Memory B cell (primary cell): ENCODE data around the gene RWDD4.
A peak's percentile ranks its signal among the peaks of the same experiment; 100 is the strongest.

Experiments used
- ATAC-seq: fragments of 150-1000 bp; cut with Tn5 transposase; 2 replicates; pipeline ENCODE4 v1.10.0; 2021; ENCODE audit warnings: low read depth, mild to moderate bottlenecking, moderate library complexity
- DNase-seq, 2 donors: peaks; one replicate each; pipeline ENCODE4 v3.0.0; 2022; ENCODE audit warnings: low spot score in 2 of 2
- H3K27ac Mint-ChIP-seq: one replicate; pipeline ENCODE4 v1.8.0; 2022; ENCODE audit warnings: mild to moderate bottlenecking, moderate library complexity, mixed read lengths
- H3K27me3 Mint-ChIP-seq: one replicate; pipeline ENCODE4 v1.8.0; 2022; ENCODE audit warnings: mixed read lengths
- H3K36me3 Mint-ChIP-seq: one replicate; pipeline ENCODE4 v1.8.0; 2022; ENCODE audit warnings: mild to moderate bottlenecking, mixed read lengths
- H3K4me1 Mint-ChIP-seq: one replicate; pipeline ENCODE4 v1.8.0; 2022; ENCODE audit warnings: mixed read lengths
- H3K4me3 Mint-ChIP-seq: one replicate; pipeline ENCODE4 v1.8.0; 2022; ENCODE audit warnings: mild to moderate bottlenecking, moderate library complexity, mixed read lengths
- H3K9me3 Mint-ChIP-seq: one replicate; pipeline ENCODE4 v1.8.0; 2022; ENCODE audit warnings: mixed read lengths

RWDD4 gene

GRCh38 chr4:183602557-183603027 lies 56.4 kb downstream of the RWDD4 start:
- ATAC-seq (no peak), DNase-seq (no peak)
- H3K4me3 Mint-ChIP-seq, result no peak overlapping the region
- peaks cover 3% of the 10 kb centered on the region for H3K9me3 Mint-ChIP-seq
- H3K36me3 Mint-ChIP-seq, result no peaks in the 10 kb centered on the region
- no peak overlapping the region for H3K27ac Mint-ChIP-seq
- peaks cover 2% of the 10 kb centered on the region for H3K27me3 Mint-ChIP-seq
- peaks cover 2% of the 10 kb centered on the region for H3K4me1 Mint-ChIP-seq

- H3K9me3 Mint-ChIP-seq, result peaks cover 3% of the 10 kb centered on the region
- no peak overlapping the region for H3K4me3 Mint-ChIP-seq
- H3K36me3 Mint-ChIP-seq, result no peaks in the 10 kb centered on the region
- no peak for ATAC-seq
- no peak overlapping the region for H3K27ac Mint-ChIP-seq
- no peak for DNase-seq
- H3K4me1 Mint-ChIP-seq, result peaks cover 2% of the 10 kb centered on the region
- H3K27me3 Mint-ChIP-seq, result no peaks in the 10 kb centered on the region
Observed at GRCh38 chr4:183601381-183601780, 57.6 kb downstream of the RWDD4 start.

- H3K27ac Mint-ChIP-seq, result no peak overlapping the region
- H3K4me1 Mint-ChIP-seq, result peaks cover 2% of the 10 kb centered on the region
- DNase-seq, result no peak
- no peak for ATAC-seq
- H3K4me3 Mint-ChIP-seq, result no peak overlapping the region
- peaks cover 3% of the 10 kb centered on the region for H3K9me3 Mint-ChIP-seq
- no peaks in the 10 kb centered on the region for H3K27me3 Mint-ChIP-seq
- no peaks in the 10 kb centered on the region for H3K36me3 Mint-ChIP-seq
Observed at GRCh38 chr4:183600189-183600685, 58.7 kb downstream of the RWDD4 start.

GRCh38 chr4:183599690-183600089 lies 59.3 kb downstream of the RWDD4 start:
- Mint-ChIP-seq H3K27me3 (no peaks in the 10 kb centered on the region), H3K4me1 (peaks cover 2% of the 10 kb centered on the region), H3K4me3 (no peak overlapping the region), H3K27ac (no peak overlapping the region), H3K36me3 (no peaks in the 10 kb centered on the region), H3K9me3 (peaks cover 3% of the 10 kb centered on the region)
- DNase-seq, result no peak
- ATAC-seq, result peak; percentile 37

GRCh38 chr4:183599284-183599683 lies 59.7 kb downstream of the RWDD4 start:
- H3K4me1 Mint-ChIP-seq, result peaks cover 2% of the 10 kb centered on the region
- no peak for DNase-seq
- H3K9me3 Mint-ChIP-seq, result peaks cover 3% of the 10 kb centered on the region
- ATAC-seq, result no peak
- H3K4me3 Mint-ChIP-seq, result no peak overlapping the region
- H3K27ac Mint-ChIP-seq, result no peak overlapping the region
- no peaks in the 10 kb centered on the region for H3K36me3 Mint-ChIP-seq
- H3K27me3 Mint-ChIP-seq, result no peaks in the 10 kb centered on the region

- H3K4me3 Mint-ChIP-seq, result no peak overlapping the region
- no peaks in the 10 kb centered on the region for H3K36me3 Mint-ChIP-seq
- no peak overlapping the region for H3K27ac Mint-ChIP-seq
- H3K9me3 Mint-ChIP-seq, result peaks cover 3% of the 10 kb centered on the region
- DNase-seq (no peak), ATAC-seq (no peak)
- peaks cover 2% of the 10 kb centered on the region for H3K4me1 Mint-ChIP-seq
- peaks cover 3% of the 10 kb centered on the region for H3K27me3 Mint-ChIP-seq
Observed at GRCh38 chr4:183596067-183596757, 62.8 kb downstream of the RWDD4 start.

GRCh38 chr4:183594823-183595222 lies 64.2 kb downstream of the RWDD4 start:
- DNase-seq, result no peak
- no peak overlapping the region for H3K27ac Mint-ChIP-seq
- H3K9me3 Mint-ChIP-seq, result peaks cover 3% of the 10 kb centered on the region
- H3K4me3 Mint-ChIP-seq, result no peak overlapping the region
- no peak for ATAC-seq
- H3K4me1 Mint-ChIP-seq, result peaks cover 2% of the 10 kb centered on the region
- peaks cover 4% of the 10 kb centered on the region for H3K27me3 Mint-ChIP-seq
- H3K36me3 Mint-ChIP-seq, result no peaks in the 10 kb centered on the region

GRCh38 chr4:183591301-183591700 lies 67.7 kb downstream of the RWDD4 start:
- Mint-ChIP-seq H3K27me3 (peaks cover 5% of the 10 kb centered on the region), H3K4me3 (no peak overlapping the region), H3K36me3 (no peaks in the 10 kb centered on the region), H3K9me3 (no peaks in the 10 kb centered on the region), H3K4me1 (no peaks in the 10 kb centered on the region), H3K27ac (no peak overlapping the region)
- DNase-seq (no peak), ATAC-seq (no peak)
